ENCODE data around the gene EEFSEC. TPM values are rescaled to one million over a fixed set of nuclear protein-coding genes. Genes with fewer than 3 reads are reported as not detected.

Gene EEFSEC
- polyA plus RNA-seq, 1 experiment: 6.8 TPM

DNA sequence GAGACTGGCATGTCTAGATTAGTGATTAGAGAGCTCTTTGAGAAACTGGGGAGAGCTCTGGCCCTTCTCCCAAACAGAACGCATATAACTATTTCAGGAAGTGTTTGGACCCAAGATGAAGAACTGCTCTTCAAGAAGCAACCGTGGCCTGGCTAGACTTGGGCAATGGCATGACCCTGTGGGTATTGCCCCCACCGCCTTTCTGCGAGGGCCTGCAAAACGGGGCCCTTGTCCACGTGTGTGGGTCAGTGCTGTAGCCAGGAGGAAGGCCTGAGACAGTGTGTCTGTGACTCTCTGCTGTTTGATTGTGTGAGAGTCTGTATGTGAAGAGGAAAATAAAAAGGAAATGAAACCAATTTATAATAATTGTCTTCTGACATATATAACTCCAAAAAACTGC, 42.5 kb downstream of the EEFSEC start:
- Histone ChIP-seq H3K9me3 (ENCODE audit: control insufficient read depth, insufficient read depth, low read length) (no peaks in the 10 kb centered on the region), H3K4me3 (ENCODE audit: low read depth, low read length) (no peak overlapping the region), H3K27me3 (ENCODE audit: control insufficient read depth, insufficient read depth, low read length) (no peaks in the 10 kb centered on the region), H3K27ac (ENCODE audit: low read depth, low read length) (no peak overlapping the region)
- TF ChIP-seq, protein P1, sequence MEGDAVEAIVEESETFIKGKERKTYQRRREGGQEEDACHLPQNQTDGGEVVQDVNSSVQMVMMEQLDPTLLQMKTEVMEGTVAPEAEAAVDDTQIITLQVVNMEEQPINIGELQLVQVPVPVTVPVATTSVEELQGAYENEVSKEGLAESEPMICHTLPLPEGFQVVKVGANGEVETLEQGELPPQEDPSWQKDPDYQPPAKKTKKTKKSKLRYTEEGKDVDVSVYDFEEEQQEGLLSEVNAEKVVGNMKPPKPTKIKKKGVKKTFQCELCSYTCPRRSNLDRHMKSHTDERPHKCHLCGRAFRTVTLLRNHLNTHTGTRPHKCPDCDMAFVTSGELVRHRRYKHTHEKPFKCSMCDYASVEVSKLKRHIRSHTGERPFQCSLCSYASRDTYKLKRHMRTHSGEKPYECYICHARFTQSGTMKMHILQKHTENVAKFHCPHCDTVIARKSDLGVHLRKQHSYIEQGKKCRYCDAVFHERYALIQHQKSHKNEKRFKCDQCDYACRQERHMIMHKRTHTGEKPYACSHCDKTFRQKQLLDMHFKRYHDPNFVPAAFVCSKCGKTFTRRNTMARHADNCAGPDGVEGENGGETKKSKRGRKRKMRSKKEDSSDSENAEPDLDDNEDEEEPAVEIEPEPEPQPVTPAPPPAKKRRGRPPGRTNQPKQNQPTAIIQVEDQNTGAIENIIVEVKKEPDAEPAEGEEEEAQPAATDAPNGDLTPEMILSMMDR (IDR thresholded peaks at IDR 0.05; ENCODE audit: low read depth, low read length): no peak
- no peak for DNase-seq (ENCODE audit: low read depth, low spot score)
- POLR2A ChIA-PET: no interaction called here
- CTCF ChIA-PET: interaction anchor here (1.2 kb wide), 1 partner anchor 485 kb away, joined by 3 read pairs; no protein-coding TSS in a partner anchor

DNA sequence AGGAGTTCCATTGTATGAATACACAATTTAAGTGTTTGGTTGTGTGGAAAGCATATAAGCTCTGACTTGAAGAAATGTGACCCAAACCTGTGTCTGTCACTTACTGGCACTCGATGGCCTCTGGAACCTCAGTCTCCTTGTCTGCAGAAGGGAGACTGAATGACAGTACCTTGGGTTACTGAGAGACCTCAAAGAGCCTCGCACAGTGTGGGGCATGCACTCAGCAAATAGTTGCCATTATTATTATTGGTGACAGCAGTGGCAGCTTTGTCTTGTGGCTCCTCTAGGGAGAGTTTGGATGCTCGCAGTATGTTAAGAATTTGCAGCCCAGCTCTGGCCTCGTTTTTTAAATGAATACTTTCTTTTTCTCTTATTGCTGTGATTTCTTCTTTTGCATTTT, 43.4 kb downstream of the EEFSEC start:
- Histone ChIP-seq H3K27ac (ENCODE audit: low read depth, low read length) (no peak overlapping the region), H3K4me3 (ENCODE audit: low read depth, low read length) (no peak overlapping the region), H3K9me3 (ENCODE audit: control insufficient read depth, insufficient read depth, low read length) (no peaks in the 10 kb centered on the region), H3K27me3 (ENCODE audit: control insufficient read depth, insufficient read depth, low read length) (no peaks in the 10 kb centered on the region)
- ChIA-PET POLR2A (interaction anchor here (0.6 kb wide), 1 partner anchor 35 kb away, joined by 6 read pairs; no protein-coding TSS in a partner anchor), CTCF (no interaction called here)
- TF ChIP-seq, protein P1 (IDR thresholded peaks at IDR 0.05; ENCODE audit: low read depth, low read length): no peak
- DNase-seq (ENCODE audit: low read depth, low spot score): no peak

DNA sequence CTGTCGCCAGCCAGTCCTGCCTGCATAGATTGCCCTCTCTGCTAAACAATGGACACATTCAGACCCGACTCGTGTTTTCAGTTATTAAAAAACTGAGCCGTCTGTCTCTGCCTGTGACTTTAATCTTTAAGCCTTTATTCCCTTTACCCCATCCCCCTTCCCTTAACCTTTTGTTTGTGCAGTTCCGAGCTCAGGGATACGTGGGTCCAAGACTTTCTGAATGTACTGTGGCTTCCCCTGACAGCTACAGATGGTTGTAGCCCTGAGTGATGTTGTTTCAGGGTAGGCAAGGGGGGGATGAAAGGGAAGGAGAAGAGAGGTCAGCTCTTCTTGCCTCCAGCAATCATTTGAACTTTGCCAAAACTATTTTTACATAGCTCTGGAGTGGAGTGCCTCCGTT, 44.6 kb downstream of the EEFSEC start:
- POLR2A ChIA-PET: no interaction called here
- CTCF ChIA-PET: interaction anchor here (1.5 kb wide), 1 partner anchor 27 kb away, joined by 3 read pairs; no protein-coding TSS in a partner anchor
- TF ChIP-seq, protein P1 (IDR thresholded peaks at IDR 0.05; ENCODE audit: low read depth, low read length): no peak

DNA sequence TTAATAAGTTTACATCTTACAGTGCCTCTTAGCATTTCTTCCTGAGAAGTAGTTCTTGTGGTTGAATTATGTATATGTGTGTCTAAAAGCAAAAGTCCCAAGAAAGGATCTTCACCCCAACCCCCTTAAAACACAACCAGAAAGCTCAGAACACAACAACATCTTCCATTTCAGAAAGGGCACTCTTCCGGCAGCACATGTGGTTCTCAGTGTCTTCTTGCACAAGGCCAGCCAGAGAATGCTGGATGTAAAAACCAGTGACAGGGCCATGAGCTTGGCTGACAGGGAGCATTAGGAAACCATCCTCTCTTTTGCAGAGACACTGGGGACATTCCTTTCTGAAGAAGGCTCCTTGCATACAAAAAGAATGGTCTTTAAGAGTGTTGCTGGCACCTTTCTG, 45.0 kb downstream of the EEFSEC start:
- no peak overlapping the region for H3K27ac ChIP-seq (ENCODE audit: low read depth, low read length)
- TF ChIP-seq, protein P1 (IDR thresholded peaks at IDR 0.05; ENCODE audit: low read depth, low read length): no peak
- no peak overlapping the region for H3K4me3 ChIP-seq (ENCODE audit: low read depth, low read length)
- no peaks in the 10 kb centered on the region for H3K27me3 ChIP-seq (ENCODE audit: control insufficient read depth, insufficient read depth, low read length)
- POLR2A ChIA-PET: no interaction called here
- CTCF ChIA-PET: interaction anchor here (1.5 kb wide), 1 partner anchor 28 kb away, joined by 3 read pairs; no protein-coding TSS in a partner anchor
- DNase-seq (ENCODE audit: low read depth, low spot score): no peak
- no peaks in the 10 kb centered on the region for H3K9me3 ChIP-seq (ENCODE audit: control insufficient read depth, insufficient read depth, low read length)

More for the DNA sequence above, 44.6 kb downstream of the EEFSEC start:
- Histone ChIP-seq H3K27me3 (ENCODE audit: control insufficient read depth, insufficient read depth, low read length) (no peaks in the 10 kb centered on the region), H3K4me3 (ENCODE audit: low read depth, low read length) (no peak overlapping the region), H3K9me3 (ENCODE audit: control insufficient read depth, insufficient read depth, low read length) (no peaks in the 10 kb centered on the region), H3K27ac (ENCODE audit: low read depth, low read length) (no peak overlapping the region)
- no peak for DNase-seq (ENCODE audit: low read depth, low spot score)

DNA sequence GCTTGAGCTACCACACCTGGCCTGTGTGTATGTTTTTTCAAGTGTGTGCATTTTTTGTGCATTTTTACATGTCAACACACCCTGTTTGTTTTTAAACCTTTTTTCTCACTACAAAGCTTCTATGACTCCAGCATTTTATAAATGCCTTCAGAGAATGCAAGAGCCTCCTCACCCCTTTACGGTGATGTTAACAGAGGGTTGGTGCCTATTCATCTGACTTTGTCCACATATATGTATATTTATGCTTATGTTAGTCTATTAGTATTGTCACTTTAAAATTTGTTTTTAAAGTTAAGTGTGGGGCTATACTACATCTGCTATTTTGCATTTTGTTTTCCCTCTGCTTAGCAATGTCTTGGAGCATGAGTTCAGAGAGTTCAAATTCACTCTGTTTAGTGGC, 45.8 kb downstream of the EEFSEC start:
- ChIA-PET CTCF (interaction anchor here (1.5 kb wide), 1 partner anchor 29 kb away, joined by 3 read pairs; no protein-coding TSS in a partner anchor), POLR2A (no interaction called here)
- TF ChIP-seq, protein P1 (IDR thresholded peaks at IDR 0.05; ENCODE audit: low read depth, low read length): no peak
- DNase-seq (ENCODE audit: low read depth, low spot score): no peak
- Histone ChIP-seq H3K27me3 (ENCODE audit: control insufficient read depth, insufficient read depth, low read length) (no peaks in the 10 kb centered on the region), H3K9me3 (ENCODE audit: control insufficient read depth, insufficient read depth, low read length) (no peaks in the 10 kb centered on the region), H3K4me3 (ENCODE audit: low read depth, low read length) (no peak overlapping the region), H3K27ac (ENCODE audit: low read depth, low read length) (no peak overlapping the region)

All from AG04450 (cell line).